ENCODE measurements around the gene CBR3. TPM values are rescaled to one million over a fixed set of nuclear protein-coding genes. Genes with fewer than 3 reads are reported as not detected.

CBR3 gene
- polyA plus RNA-seq, 1 of the 3 experiments (the other 2 are of a cell fraction): 6.7 TPM

- no peak for DNase-seq
- no peak for TF ChIP-seq MEF2A (IDR thresholded peaks at IDR 0.05; ENCODE audit: borderline replicate concordance, low read depth)
- TF ChIP-seq SIN3A (IDR thresholded peaks at IDR 0.05; ENCODE audit: borderline replicate concordance, low read depth, low read length): no peak
- no peak for TF ChIP-seq IRF3 (IDR thresholded peaks at IDR 0.05; ENCODE audit: low read depth, low read length)
- no peak for TF ChIP-seq TCF12 (IDR thresholded peaks at IDR 0.05)
- TF ChIP-seq MXI1 (IDR thresholded peaks at IDR 0.05; ENCODE audit: low read depth, low read length): no peak
- no peak for TF ChIP-seq TAF1 (IDR thresholded peaks at IDR 0.05; ENCODE audit: borderline replicate concordance, low read depth, low read length)
- no peak for TF ChIP-seq RCOR1 (IDR thresholded peaks at IDR 0.05; ENCODE audit: low read length)
- TF ChIP-seq REST (IDR thresholded peaks at IDR 0.05; ENCODE audit: low read depth, low read length): no peak
- no peak for TF ChIP-seq USF2 (IDR thresholded peaks at IDR 0.05; ENCODE audit: borderline replicate concordance, low read depth, low read length)
- no peak for TF ChIP-seq NRF1 (IDR thresholded peaks at IDR 0.05; ENCODE audit: low read depth, low read length)
- no peak for TF ChIP-seq FOXM1 (IDR thresholded peaks at IDR 0.05; ENCODE audit: low read depth)
- no peak for TF ChIP-seq MAX (IDR thresholded peaks at IDR 0.05; ENCODE audit: low read depth)
- no peak for TF ChIP-seq RAD21 (IDR thresholded peaks at IDR 0.05; ENCODE audit: low read length)
- no peak for TF ChIP-seq POLR2AphosphoS5 (IDR thresholded peaks at IDR 0.05; ENCODE audit: low read depth, low read length)
- TF ChIP-seq EZH2phosphoT487 (IDR thresholded peaks at IDR 0.05; ENCODE audit: borderline replicate concordance, low read depth): no peak
- TF ChIP-seq NFIC (IDR thresholded peaks at IDR 0.05; ENCODE audit: borderline replicate concordance): no peak
- no peak for TF ChIP-seq ELF1 (IDR thresholded peaks at IDR 0.05)
- TF ChIP-seq GATA2 (CRISPR knock-in tag; IDR thresholded peaks at IDR 0.05): no peak
- CTCF ChIA-PET: interaction anchor here (1.0 kb wide), 1 partner anchor 24 kb away, joined by 3 read pairs; no protein-coding TSS in a partner anchor
- Histone ChIP-seq H3K79me2 (ENCODE audit: insufficient read depth) (peaks cover 19% of the 10 kb centered on the region), H3K27me3 (ENCODE audit: insufficient read depth) (no peaks in the 10 kb centered on the region), H3K9me3 (no peaks in the 10 kb centered on the region), H2AFZ (ENCODE audit: low read depth) (no peak overlapping the region), H3K9me2 (no peaks in the 10 kb centered on the region), H3K36me3 (replicated peaks in 1 of 2; ENCODE audit: control insufficient read depth in 1 of 2, insufficient read depth in 2 of 2, low read length in 1 of 2) (peaks cover 0 to 11% of the 10 kb centered on the region in 2 experiments), H4K20me1 (ENCODE audit: insufficient read depth) (no peaks in the 10 kb centered on the region), H3K4me1 (ENCODE audit: control insufficient read depth in 1 of 2, insufficient read depth in 2 of 2, low read depth in 1 of 2, low read length in 1 of 2) (peaks cover 0 to 8% of the 10 kb centered on the region in 2 experiments; a peak in 1 of 4 replicates), H3K27ac (ENCODE audit: low read depth in 2 of 2, low read length in 1 of 2) (no peak overlapping the region), H3K9ac (no peak overlapping the region), H3F3A (replicated peaks; ENCODE audit: insufficient read depth) (no peaks in the 10 kb centered on the region), H3K4me3 (ENCODE audit: low read depth in 2 of 2, low read length in 1 of 2) (no peak overlapping the region), H3K4me2 (no peak overlapping the region)
- POLR2A ChIA-PET: no interaction called here
- WGBS (ENCODE audit: low lambda C conversion rate): 96% methylated on average over 11 of the region's 11 CpGs
Measured at GRCh38 chr21:36165356-36165755, 30.5 kb downstream of the CBR3 start.

Data from SK-N-SH (cell line).